Loucy (cell line): ENCODE results near the gene FAXDC2.

Experiments used
- CTCF ChIP-seq: fragments of 200-600 bp; sonication (generic); conservative IDR thresholded peaks from 2 replicates; pipeline ENCODE4 v1.5.1; 2014; ENCODE audit warnings: mild to moderate bottlenecking, antibody characterized with exemption, low read length
- EZH2phosphoT487 ChIP-seq: fragments of 200-600 bp; IDR thresholded peaks from 2 replicates; pipeline ENCODE4 v1.6.1; 2018; ENCODE audit warnings: antibody characterized with exemption, mild to moderate bottlenecking, moderate library complexity, borderline replicate concordance

- TF ChIP-seq CTCF (no peak), EZH2phosphoT487 (no peak)
These were observed 52.6 kb downstream of the FAXDC2 start for GRCh38 chr5:154797762-154798161.
